ENCODE data around the gene KCTD17. TPM values are rescaled to one million over a fixed set of nuclear protein-coding genes. Genes with fewer than 3 reads are reported as not detected.

The KCTD17 gene
- total and polyA plus RNA-seq, 10 donors, result 10.7 to 27.5 (median 17.3) TPM

GRCh38 chr22:37090920-37091695 lies 39.6 kb downstream of the KCTD17 start:
- no peak for TF ChIP-seq POLR2AphosphoS5 (IDR thresholded peaks at IDR 0.05)
- no peak for TF ChIP-seq POLR2A (IDR thresholded peaks at IDR 0.05)
- no peak for TF ChIP-seq CTCF (IDR thresholded peaks at IDR 0.05 in 8 of 11, conservative IDR thresholded peaks at IDR 0.05 in 3 of 11)
- Histone ChIP-seq H3K9me3 (no peaks in the 10 kb centered on the region), H3K36me3 (no peaks in the 10 kb centered on the region), H3K4me3 (no peak overlapping the region), H3K27ac (no peak overlapping the region), H3K27me3 (replicated peaks in 1 of 7) (peaks cover 0 to 68% (median 17%) of the 10 kb centered on the region in 7 donors), H3K4me1 (no peaks in the 10 kb centered on the region)
- 78 to 88% (median 82%) methylated on average over 8 to 9 of the region's 9 CpGs for WGBS, 5 donors
- DNase-seq, result no peak
- intact Hi-C loops (cut with DNase I; ENCODE audit: low total_unique reads), result no loop called here

- no peaks in the 10 kb centered on the region for H3K4me1 ChIP-seq
- 81 to 86% (median 82%) methylated on average over 7 of the region's 7 CpGs for WGBS, 5 donors
- no peaks in the 10 kb centered on the region for H3K36me3 ChIP-seq
- H3K27me3 ChIP-seq (replicated peaks in 1 of 7), result peaks cover 0 to 68% (median 26%) of the 10 kb centered on the region in 7 donors
- DNase-seq, result no peak
- no peak overlapping the region for H3K4me3 ChIP-seq
- TF ChIP-seq POLR2AphosphoS5 (IDR thresholded peaks at IDR 0.05) (no peak), POLR2A (IDR thresholded peaks at IDR 0.05) (no peak), CTCF (IDR thresholded peaks at IDR 0.05 in 8 of 11, conservative IDR thresholded peaks at IDR 0.05 in 3 of 11) (no peak)
- intact Hi-C loops (cut with DNase I; ENCODE audit: low total_unique reads), result no loop called here
- no peaks in the 10 kb centered on the region for H3K9me3 ChIP-seq
- H3K27ac ChIP-seq, result no peak overlapping the region
Measured at GRCh38 chr22:37091994-37092393, 40.5 kb downstream of the KCTD17 start.

- peaks cover 0 to 64% (median 24%) of the 10 kb centered on the region in 7 donors for H3K27me3 ChIP-seq (replicated peaks in 1 of 7)
- intact Hi-C loops (cut with DNase I; ENCODE audit: low total_unique reads), result no loop called here
- no peaks in the 10 kb centered on the region for H3K36me3 ChIP-seq
- no peaks in the 10 kb centered on the region for H3K4me1 ChIP-seq
- WGBS, 5 donors, result 62 to 77% (median 67%) methylated on average over 6 of the region's 6 CpGs
- TF ChIP-seq POLR2A (IDR thresholded peaks at IDR 0.05) (no peak), CTCF (IDR thresholded peaks at IDR 0.05 in 8 of 11, conservative IDR thresholded peaks at IDR 0.05 in 3 of 11) (no peak), POLR2AphosphoS5 (IDR thresholded peaks at IDR 0.05) (no peak)
- H3K4me3 ChIP-seq, result no peak overlapping the region
- no peak for DNase-seq
- H3K27ac ChIP-seq, result no peak overlapping the region
- H3K9me3 ChIP-seq, result no peaks in the 10 kb centered on the region
Measured at GRCh38 chr22:37092997-37093396, 41.5 kb downstream of the KCTD17 start.

- Histone ChIP-seq H3K4me1 (no peaks in the 10 kb centered on the region), H3K4me3 (no peak overlapping the region), H3K27ac (no peak overlapping the region), H3K9me3 (no peaks in the 10 kb centered on the region), H3K36me3 (no peaks in the 10 kb centered on the region), H3K27me3 (replicated peaks in 1 of 7) (peaks cover 0 to 58% (median 23%) of the 10 kb centered on the region in 7 donors)
- no peak for TF ChIP-seq CTCF (IDR thresholded peaks at IDR 0.05 in 8 of 11, conservative IDR thresholded peaks at IDR 0.05 in 3 of 11)
- TF ChIP-seq POLR2A (IDR thresholded peaks at IDR 0.05), result no peak
- no peak for TF ChIP-seq POLR2AphosphoS5 (IDR thresholded peaks at IDR 0.05)
- 50 to 76% (median 56%) methylated on average over 1 of the region's 1 CpG for WGBS, 5 donors
- intact Hi-C loops (cut with DNase I; ENCODE audit: low total_unique reads), result no loop called here
- DNase-seq, result no peak
Measured at GRCh38 chr22:37094239-37094638, 42.7 kb downstream of the KCTD17 start.
